Liver (tissue), 3 donors: Measurements from ENCODE around the gene CENPA.

Experiments used
- RXRA ChIP-seq, 2 donors: IDR thresholded peaks; 2 replicates each; pipeline ENCODE4 v1.6.1; 2017 to 2018; ENCODE audit warnings: antibody characterized with exemption in 2 of 2, mild to moderate bottlenecking in 1 of 2
- SP1 ChIP-seq: IDR thresholded peaks from 2 replicates; pipeline ENCODE4 v1.6.1; 2018; ENCODE audit warnings: antibody characterized with exemption, mild to moderate bottlenecking
- TF ChIP-seq, protein P1 (sequence below): fragments of 150-350 bp; IDR thresholded peaks from 2 replicates; pipeline ENCODE4 v1.5.1; 2017; ENCODE audit warnings: improper control_type of control experiment, low read depth, low read length; ENCODE audit not compliant: missing input control
- TF ChIP-seq, protein P2 (sequence below): IDR thresholded peaks from 2 replicates; pipeline ENCODE4 v1.6.1; 2016; ENCODE audit warnings: antibody characterized with exemption, mild to moderate bottlenecking
- donor health status: healthy.
- donor health status: healthy.

DNA sequence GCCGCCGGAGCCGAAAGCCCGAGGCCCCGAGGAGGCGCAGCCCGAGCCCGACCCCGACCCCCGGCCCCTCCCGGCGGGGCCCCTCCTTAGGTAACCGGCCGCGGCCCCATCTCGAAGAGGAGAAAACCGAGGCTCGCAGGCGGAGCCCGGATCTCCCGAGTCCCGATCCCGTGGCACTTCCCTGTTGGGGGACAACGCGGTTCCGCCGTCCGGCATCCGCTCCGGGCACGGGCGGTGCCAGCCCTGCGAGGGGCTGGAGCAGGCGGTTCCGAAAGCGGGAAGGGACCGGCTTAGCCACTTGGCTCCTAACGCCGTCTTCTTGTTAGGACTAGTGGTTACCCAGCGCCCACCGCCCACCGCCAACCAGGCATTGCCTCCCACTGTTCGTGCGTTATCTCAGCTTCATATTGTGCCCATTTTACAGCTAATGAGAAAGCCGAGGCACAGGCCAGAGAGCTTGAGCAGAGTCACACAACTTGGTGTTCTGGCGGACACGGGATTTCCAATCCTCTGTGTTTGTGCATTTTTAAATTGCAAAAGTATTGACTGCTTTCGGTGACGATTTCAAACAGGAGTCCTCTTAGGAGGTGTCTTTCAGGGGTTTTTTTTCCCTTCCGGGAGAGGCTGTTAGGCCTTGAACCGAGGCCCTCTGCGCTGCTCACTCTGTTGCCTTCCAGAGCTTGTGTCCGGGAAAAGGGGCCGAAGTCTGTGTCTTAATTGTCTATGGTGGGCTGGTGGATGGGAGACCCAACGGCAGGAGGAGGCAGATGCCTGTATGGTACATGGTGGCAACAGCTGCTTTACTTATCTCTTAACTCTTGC is 562 bp downstream of the CENPA start:
- TF ChIP-seq, protein P1, sequence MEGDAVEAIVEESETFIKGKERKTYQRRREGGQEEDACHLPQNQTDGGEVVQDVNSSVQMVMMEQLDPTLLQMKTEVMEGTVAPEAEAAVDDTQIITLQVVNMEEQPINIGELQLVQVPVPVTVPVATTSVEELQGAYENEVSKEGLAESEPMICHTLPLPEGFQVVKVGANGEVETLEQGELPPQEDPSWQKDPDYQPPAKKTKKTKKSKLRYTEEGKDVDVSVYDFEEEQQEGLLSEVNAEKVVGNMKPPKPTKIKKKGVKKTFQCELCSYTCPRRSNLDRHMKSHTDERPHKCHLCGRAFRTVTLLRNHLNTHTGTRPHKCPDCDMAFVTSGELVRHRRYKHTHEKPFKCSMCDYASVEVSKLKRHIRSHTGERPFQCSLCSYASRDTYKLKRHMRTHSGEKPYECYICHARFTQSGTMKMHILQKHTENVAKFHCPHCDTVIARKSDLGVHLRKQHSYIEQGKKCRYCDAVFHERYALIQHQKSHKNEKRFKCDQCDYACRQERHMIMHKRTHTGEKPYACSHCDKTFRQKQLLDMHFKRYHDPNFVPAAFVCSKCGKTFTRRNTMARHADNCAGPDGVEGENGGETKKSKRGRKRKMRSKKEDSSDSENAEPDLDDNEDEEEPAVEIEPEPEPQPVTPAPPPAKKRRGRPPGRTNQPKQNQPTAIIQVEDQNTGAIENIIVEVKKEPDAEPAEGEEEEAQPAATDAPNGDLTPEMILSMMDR, result no peak
- no peak for TF ChIP-seq SP1
- no peak for TF ChIP-seq RXRA (IDR thresholded peaks at IDR 0.05)
- TF ChIP-seq, protein P2, sequence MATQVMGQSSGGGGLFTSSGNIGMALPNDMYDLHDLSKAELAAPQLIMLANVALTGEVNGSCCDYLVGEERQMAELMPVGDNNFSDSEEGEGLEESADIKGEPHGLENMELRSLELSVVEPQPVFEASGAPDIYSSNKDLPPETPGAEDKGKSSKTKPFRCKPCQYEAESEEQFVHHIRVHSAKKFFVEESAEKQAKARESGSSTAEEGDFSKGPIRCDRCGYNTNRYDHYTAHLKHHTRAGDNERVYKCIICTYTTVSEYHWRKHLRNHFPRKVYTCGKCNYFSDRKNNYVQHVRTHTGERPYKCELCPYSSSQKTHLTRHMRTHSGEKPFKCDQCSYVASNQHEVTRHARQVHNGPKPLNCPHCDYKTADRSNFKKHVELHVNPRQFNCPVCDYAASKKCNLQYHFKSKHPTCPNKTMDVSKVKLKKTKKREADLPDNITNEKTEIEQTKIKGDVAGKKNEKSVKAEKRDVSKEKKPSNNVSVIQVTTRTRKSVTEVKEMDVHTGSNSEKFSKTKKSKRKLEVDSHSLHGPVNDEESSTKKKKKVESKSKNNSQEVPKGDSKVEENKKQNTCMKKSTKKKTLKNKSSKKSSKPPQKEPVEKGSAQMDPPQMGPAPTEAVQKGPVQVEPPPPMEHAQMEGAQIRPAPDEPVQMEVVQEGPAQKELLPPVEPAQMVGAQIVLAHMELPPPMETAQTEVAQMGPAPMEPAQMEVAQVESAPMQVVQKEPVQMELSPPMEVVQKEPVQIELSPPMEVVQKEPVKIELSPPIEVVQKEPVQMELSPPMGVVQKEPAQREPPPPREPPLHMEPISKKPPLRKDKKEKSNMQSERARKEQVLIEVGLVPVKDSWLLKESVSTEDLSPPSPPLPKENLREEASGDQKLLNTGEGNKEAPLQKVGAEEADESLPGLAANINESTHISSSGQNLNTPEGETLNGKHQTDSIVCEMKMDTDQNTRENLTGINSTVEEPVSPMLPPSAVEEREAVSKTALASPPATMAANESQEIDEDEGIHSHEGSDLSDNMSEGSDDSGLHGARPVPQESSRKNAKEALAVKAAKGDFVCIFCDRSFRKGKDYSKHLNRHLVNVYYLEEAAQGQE, result no peak
